SIG-M5 treated with dmso at 0.1 percent for 504 hours (cell line): ENCODE measurements around the gene ISM1.

Source experiments
- DNase-seq: peaks from one replicate; lab custom pipeline; 2025; ENCODE audit not compliant: unreplicated experiment; lab: John Stamatoyannopoulos, UW

Gene ISM1

GRCh38 chr20:13251904-13252297 lies 30.8 kb downstream of the ISM1 start:
- no peak for DNase-seq

GRCh38 chr20:13255356-13255755 lies 34.3 kb downstream of the ISM1 start:
- DNase-seq, result no peak

- DNase-seq, result no peak
Measured at GRCh38 chr20:13256606-13257005, 35.5 kb downstream of the ISM1 start.

DNA sequence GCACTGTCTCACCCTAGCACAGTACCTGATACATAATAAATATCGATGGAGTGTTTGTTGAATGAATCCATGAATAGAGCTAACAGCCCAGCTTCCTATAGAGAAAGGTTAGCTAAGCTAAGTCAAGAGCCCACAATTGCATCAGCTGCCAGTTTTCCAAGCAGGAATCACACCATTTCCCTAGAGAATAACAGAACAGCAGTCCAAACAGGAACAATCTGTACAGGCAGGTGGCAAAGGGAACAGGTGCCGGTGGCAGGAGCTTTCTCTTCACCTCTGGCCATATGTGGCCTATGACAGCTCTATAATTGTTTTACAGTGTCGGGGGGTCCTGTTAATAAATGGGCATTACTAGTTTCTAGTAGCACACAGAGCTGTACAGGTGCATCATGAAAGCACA lies 38.8 kb downstream of the ISM1 start:
- DNase-seq, result no peak

DNA sequence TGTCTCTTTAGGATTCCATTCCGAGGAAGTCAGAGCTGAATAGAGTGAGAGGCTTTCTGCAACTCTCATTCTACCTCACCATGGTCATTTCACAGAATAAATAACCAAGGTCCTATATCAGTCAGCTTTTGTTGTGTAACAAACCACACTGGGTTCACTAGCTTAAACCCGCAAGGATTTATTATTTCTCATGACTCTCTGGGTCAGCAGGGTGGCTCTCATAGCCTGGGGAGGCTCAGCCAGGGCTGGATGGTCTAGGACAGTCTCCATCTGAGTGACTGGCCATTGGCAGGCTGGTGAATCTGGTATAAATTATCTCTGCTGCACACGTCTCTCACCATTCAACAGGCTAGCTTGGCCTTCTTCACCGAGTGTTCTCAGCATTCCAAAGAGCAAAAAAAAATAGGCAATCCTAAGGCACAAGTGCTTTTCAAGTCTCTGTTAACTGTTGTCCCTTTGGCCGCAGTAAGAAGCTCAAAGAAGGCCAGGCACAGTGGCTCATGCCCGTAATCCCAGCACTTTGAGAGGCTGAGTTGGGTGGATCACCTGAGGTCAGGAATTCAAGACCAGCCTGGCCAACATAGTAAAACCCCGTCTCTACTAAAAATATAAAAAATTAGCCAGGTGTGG lies 39.7 kb downstream of the ISM1 start:
- no peak for DNase-seq

- peak; percentile 29 for DNase-seq
Measured at GRCh38 chr20:13261460-13262301, 40.6 kb downstream of the ISM1 start.

- no peak for DNase-seq
Measured at GRCh38 chr20:13262302-13262650, 41.2 kb downstream of the ISM1 start.

- DNase-seq, result no peak
Measured at GRCh38 chr20:13262671-13263360, 41.7 kb downstream of the ISM1 start.

GRCh38 chr20:13263451-13263850 lies 42.4 kb downstream of the ISM1 start:
- no peak for DNase-seq

DNA sequence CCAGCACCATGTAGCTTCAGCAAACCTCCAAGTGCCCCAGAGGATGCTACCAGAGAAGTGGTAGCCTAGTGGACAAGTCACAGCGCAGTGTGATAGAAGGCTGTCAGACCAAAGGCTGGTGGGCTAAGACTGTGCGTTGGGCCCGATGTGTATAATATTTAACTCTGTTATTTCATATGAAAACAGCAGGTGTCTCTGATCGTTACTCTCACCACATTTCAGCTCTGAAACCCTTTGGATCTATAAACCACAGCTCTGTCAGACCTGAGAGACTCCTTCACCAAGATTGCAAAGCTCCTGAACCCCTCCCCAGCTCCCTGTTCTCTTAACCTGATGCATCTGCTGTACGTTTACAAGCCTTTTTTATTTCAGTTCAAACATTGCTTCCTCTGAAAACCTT lies 43.8 kb downstream of the ISM1 start:
- no peak for DNase-seq

GRCh38 chr20:13265941-13266340 lies 44.9 kb downstream of the ISM1 start:
- DNase-seq, result no peak

DNA sequence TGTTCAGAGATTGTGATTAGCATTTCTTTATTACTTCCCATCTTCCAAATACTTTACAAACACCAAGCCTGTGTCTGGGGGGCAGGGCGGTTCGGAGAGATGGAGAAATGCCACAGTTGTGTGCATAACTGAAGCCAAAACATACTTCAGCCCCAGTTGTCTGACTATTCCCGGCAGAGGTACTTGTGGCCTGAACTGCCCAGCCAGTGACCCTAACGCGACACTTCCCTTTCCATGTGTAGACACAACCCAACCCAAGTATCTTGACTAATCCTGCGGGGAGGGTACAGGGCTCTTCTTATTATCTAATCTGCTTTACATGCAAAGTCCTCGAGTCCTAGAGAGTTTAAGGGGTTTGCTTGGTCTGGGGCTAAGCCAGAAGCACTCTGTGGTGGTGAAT lies 46.2 kb downstream of the ISM1 start:
- no peak for DNase-seq

- DNase-seq, result no peak
Measured at GRCh38 chr20:13268953-13269352, 47.9 kb downstream of the ISM1 start.

GRCh38 chr20:13270211-13270610 lies 49.1 kb downstream of the ISM1 start:
- no peak for DNase-seq

DNA sequence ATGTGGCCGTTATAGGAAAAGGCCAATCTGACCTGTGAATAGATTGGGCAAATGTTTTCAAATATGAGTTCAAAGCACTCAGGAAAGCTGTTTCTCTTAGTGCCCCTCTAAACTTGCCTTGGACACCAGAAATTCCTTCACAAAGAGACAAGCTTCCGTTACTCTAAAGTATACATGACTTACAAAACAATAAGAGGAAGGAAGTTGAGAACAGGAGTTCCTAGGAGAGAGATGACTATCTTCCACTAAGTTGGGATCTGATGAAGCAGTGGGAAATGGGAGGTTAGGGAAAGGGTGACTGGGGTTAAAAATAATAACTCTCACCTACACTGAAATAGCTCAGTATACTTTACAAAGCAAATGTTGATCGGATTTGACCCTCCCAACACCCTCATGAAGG lies 50.0 kb downstream of the ISM1 start:
- DNase-seq, result no peak

- no peak for DNase-seq
Measured at GRCh38 chr20:13271977-13272975, 51.2 kb downstream of the ISM1 start.

DNA sequence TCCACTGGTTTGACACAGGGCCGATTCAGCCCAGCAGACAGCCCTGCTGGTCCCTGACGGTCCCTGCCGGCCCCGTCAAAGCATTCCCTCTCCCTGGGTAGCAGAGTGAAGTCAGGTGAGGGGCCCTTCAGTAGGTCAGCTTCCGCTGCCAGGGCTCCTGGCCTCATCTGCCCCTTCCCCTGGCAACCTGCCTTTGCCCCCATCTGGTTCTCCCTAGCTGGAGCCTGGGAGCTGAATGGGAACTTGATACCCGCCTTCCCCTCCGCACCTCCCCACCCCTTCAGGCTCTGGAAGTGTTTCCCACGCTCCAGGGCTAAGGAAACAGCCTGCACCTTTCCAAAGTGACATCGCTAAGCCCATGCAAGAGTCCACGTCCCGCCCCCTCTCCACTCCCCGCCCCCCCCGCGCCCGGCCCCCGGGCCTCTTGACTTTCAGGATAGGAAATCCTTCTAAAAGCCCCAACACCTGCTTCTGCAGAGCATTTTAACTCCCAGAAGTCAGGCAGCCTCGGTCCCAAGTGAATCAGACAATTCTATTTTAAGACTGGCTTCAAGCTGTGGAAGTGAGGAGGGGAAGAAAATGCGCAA lies 53.3 kb downstream of the ISM1 start:
- no peak for DNase-seq

GRCh38 chr20:13276945-13277541 lies 56.0 kb downstream of the ISM1 start:
- no peak for DNase-seq

DNA sequence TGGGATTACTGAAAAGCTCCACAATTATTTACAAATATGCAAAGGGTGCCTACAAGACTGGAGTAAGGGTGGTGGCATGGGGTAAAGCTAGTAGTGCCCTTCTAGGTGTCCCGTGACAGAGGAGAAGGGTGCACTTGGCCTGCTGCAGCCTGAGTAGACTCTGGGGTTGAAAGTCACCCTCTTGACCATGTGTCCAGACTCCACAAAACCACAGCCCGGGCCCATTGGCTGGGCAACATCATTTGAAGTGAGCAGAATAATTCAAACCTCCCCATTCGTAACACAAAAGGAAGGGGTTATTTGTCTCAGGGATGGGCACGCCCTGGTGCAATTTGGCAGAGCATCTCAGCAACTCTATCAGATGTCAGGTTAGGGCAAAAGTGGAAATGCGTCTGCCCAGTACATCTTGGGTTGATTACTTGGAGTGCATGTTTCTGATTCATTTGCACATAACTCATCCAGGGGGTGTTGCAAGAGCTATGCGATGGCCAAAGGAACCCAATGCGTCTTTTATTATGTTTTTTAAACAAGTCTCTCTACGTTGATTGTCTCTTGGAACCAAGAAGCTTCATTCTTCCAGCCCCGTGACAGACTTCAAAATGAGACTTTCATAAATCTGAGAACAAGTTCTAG lies 56.7 kb downstream of the ISM1 start:
- DNase-seq, result no peak
